Caco-2 (cell line): ENCODE measurements around the gene DYRK4. TPM values are rescaled to one million over a fixed set of nuclear protein-coding genes. Genes with fewer than 3 reads are reported as not detected.

Experiments used
- BruUV-seq: library from RNA; stranded (reverse); fragments of 400-500 nt; replicated peaks from 2 replicates; lab custom pipeline; 2021; lab: Mats Ljungman, UMichigan
- CTCF ChIA-PET: fragments of 300-600 bp; sonication (Branson Sonifier 250); formaldehyde crosslinking; loops from one replicate; lab custom pipeline; 2022; ENCODE audit warnings: antibody characterized with exemption; lab: Charles Lee
- POLR2A ChIA-PET: fragments of 300-600 bp; sonication (Branson Sonifier 250); formaldehyde crosslinking; loops from one replicate; lab custom pipeline; 2022; ENCODE audit warnings: antibody characterized with exemption; lab: Charles Lee
- DNase-seq, 2 experiments: peaks; one replicate each; pipeline versions ENCODE4 v3.0.0 to v3.0.0-alpha.2; 2020 to 2022
- H3K27me3 ChIP-seq: replicated peaks from 2 replicates; pipeline ENCODE4 v1.6.0; 2011; ENCODE audit warnings: low read length; ENCODE audit not compliant: control insufficient read depth, insufficient read depth
- H3K36me3 ChIP-seq: 2 replicates; pipeline ENCODE4 v1.5.1; 2011; ENCODE audit warnings: low read length; ENCODE audit not compliant: control insufficient read depth, insufficient read depth
- H3K4me1 ChIP-seq: fragments of 250-450 bp; sonication (Bioruptor Pico); 2 replicates; pipeline ENCODE4 v1.5.1; 2020; ENCODE audit warnings: mild to moderate bottlenecking
- H3K4me3 ChIP-seq: 2 replicates; pipeline ENCODE4 v1.5.1; 2011; ENCODE audit warnings: low read depth, mild to moderate bottlenecking, control low read depth, low read length
- H3K9me3 ChIP-seq: fragments of 250-450 bp; sonication (Bioruptor Pico); 2 replicates; pipeline ENCODE4 v1.5.1; 2020; ENCODE audit warnings: mild to moderate bottlenecking, moderate library complexity
- H3K27ac Mint-ChIP-seq: one replicate; pipeline ENCODE4 v1.8.0; 2022; ENCODE audit warnings: mixed read lengths; ENCODE audit not compliant: unreplicated experiment
- H3K27me3 Mint-ChIP-seq: one replicate; pipeline ENCODE4 v1.8.0; 2022; ENCODE audit warnings: mixed read lengths; ENCODE audit not compliant: insufficient read depth, unreplicated experiment
- H3K36me3 Mint-ChIP-seq: one replicate; pipeline ENCODE4 v1.8.0; 2022; ENCODE audit warnings: mild to moderate bottlenecking, mixed read lengths; ENCODE audit not compliant: insufficient read depth, unreplicated experiment
- H3K4me1 Mint-ChIP-seq: one replicate; pipeline ENCODE4 v1.8.0; 2022; ENCODE audit warnings: low read depth, mixed read lengths; ENCODE audit not compliant: unreplicated experiment
- H3K4me3 Mint-ChIP-seq: one replicate; pipeline ENCODE4 v1.8.0; 2022; ENCODE audit warnings: mild to moderate bottlenecking, moderate library complexity, mixed read lengths; ENCODE audit not compliant: unreplicated experiment
- H3K9me3 Mint-ChIP-seq: one replicate; pipeline ENCODE4 v1.8.0; 2022; ENCODE audit warnings: mixed read lengths; ENCODE audit not compliant: unreplicated experiment
- CTCF ChIP-seq, 2 experiments: fragments of 200-600 bp in 1 of 2; IDR thresholded peaks; 1 replicate in 1 of 2; 2 replicates in 1 of 2; pipeline versions ENCODE4 v1.5.1 to v1.8.0; 2011 to 2022; ENCODE audit warnings: antibody characterized with exemption in 1 of 2, control low read depth in 1 of 2, inconsistent platforms in 1 of 2, low read depth in 1 of 2, low read length in 1 of 2, mild to moderate bottlenecking in 1 of 2, moderate library complexity in 1 of 2; ENCODE audit not compliant: insufficient read depth in 1 of 2, severe bottlenecking in 1 of 2, unreplicated experiment in 1 of 2
- intact Hi-C: fragments of 100-400 bp; cut with micrococcal nuclease; formaldehyde crosslinking; loops from one replicate; pipeline ENCODE4 v1.10.0; 2022; ENCODE audit not compliant: unreplicated experiment
- total RNA-seq: library from RNA; stranded (reverse); gene quantifications from 2 replicates; pipeline ENCODE4 v1.2.3, GENCODE V29; 2022

Gene DYRK4
- total RNA-seq, 1 experiment from 2014 or later = 7.7 TPM

GRCh38 chr12:4587108-4587507 lies 25.1 kb downstream of the DYRK4 start:
- H3K27me3 ChIP-seq = no peaks in the 10 kb centered on the region; the same call in 1 of the 2 replicates
- peaks cover 38% of the 10 kb centered on the region for H3K27me3 Mint-ChIP-seq
- H3K4me1 ChIP-seq = no peaks in the 10 kb centered on the region
- H3K4me1 Mint-ChIP-seq = no peaks in the 10 kb centered on the region
- H3K36me3 ChIP-seq = no peaks in the 10 kb centered on the region
- CTCF ChIA-PET = interaction anchor here (0.6 kb wide), 1 partner anchor 17 kb away, joined by 3 read pairs; no protein-coding TSS in a partner anchor
- H3K36me3 Mint-ChIP-seq = no peaks in the 10 kb centered on the region
- intact Hi-C loops = no loop called here
- DNase-seq = no peak
- no TSS peak for BruUV-seq
- H3K27ac Mint-ChIP-seq = no peak overlapping the region
- POLR2A ChIA-PET = no interaction called here
- no peak overlapping the region for H3K4me3 Mint-ChIP-seq
- no peaks in the 10 kb centered on the region for H3K9me3 Mint-ChIP-seq
- no peak for TF ChIP-seq CTCF (IDR thresholded peaks at IDR 0.05; ENCODE audit: insufficient read depth in 1 of 2, low read depth in 1 of 2, low read length in 1 of 2, severe bottlenecking in 1 of 2, unreplicated experiment in 1 of 2)
- no peak overlapping the region for H3K4me3 ChIP-seq
- H3K9me3 ChIP-seq = no peaks in the 10 kb centered on the region

- Mint-ChIP-seq H3K4me1 (no peaks in the 10 kb centered on the region), H3K9me3 (no peaks in the 10 kb centered on the region), H3K36me3 (no peaks in the 10 kb centered on the region), H3K4me3 (no peak overlapping the region), H3K27ac (no peak overlapping the region), H3K27me3 (peaks cover 32% of the 10 kb centered on the region)
- no peaks in the 10 kb centered on the region for H3K9me3 ChIP-seq
- CTCF ChIA-PET = no interaction called here
- DNase-seq = no peak
- H3K4me3 ChIP-seq = no peak overlapping the region
- no peaks in the 10 kb centered on the region for H3K4me1 ChIP-seq
- POLR2A ChIA-PET = interaction anchor here (0.6 kb wide), 1 partner anchor 121 kb away, joined by 6 read pairs; no protein-coding TSS in a partner anchor
- no peaks in the 10 kb centered on the region for H3K36me3 ChIP-seq
- no TSS peak for BruUV-seq
- intact Hi-C loops = no loop called here
- H3K27me3 ChIP-seq = no peaks in the 10 kb centered on the region; the same call in 1 of the 2 replicates
- TF ChIP-seq CTCF (IDR thresholded peaks at IDR 0.05; ENCODE audit: insufficient read depth in 1 of 2, low read depth in 1 of 2, low read length in 1 of 2, severe bottlenecking in 1 of 2, unreplicated experiment in 1 of 2) = no peak
Observed at GRCh38 chr12:4588916-4589315, 26.9 kb downstream of the DYRK4 start.

GRCh38 chr12:4589941-4590340 lies 27.9 kb downstream of the DYRK4 start:
- TF ChIP-seq CTCF (IDR thresholded peaks at IDR 0.05; ENCODE audit: insufficient read depth in 1 of 2, low read depth in 1 of 2, low read length in 1 of 2, severe bottlenecking in 1 of 2, unreplicated experiment in 1 of 2) = no peak
- no peak overlapping the region for H3K27ac Mint-ChIP-seq
- Histone ChIP-seq H3K4me1 (no peaks in the 10 kb centered on the region), H3K27me3 (no peaks in the 10 kb centered on the region), H3K4me3 (no peak overlapping the region), H3K36me3 (no peaks in the 10 kb centered on the region), H3K9me3 (no peaks in the 10 kb centered on the region)
- BruUV-seq = no TSS peak
- H3K4me1 Mint-ChIP-seq = no peaks in the 10 kb centered on the region
- ChIA-PET CTCF (no interaction called here), POLR2A (no interaction called here)
- intact Hi-C loops = no loop called here
- no peak overlapping the region for H3K4me3 Mint-ChIP-seq
- H3K9me3 Mint-ChIP-seq = no peaks in the 10 kb centered on the region
- H3K27me3 Mint-ChIP-seq = peaks cover 30% of the 10 kb centered on the region
- no peak for DNase-seq
- no peaks in the 10 kb centered on the region for H3K36me3 Mint-ChIP-seq
